ENCODE data around the gene FA2H.

- TF ChIP-seq CTCF (IDR thresholded peaks at IDR 0.05) (no peak), POLR2A (IDR thresholded peaks at IDR 0.05) (peak in 1 of 2 donors; percentile 42)
Measured at GRCh38 chr16:74666425-74667254, 108.0 kb downstream of the FA2H start, which contains the start of gene RFWD3.
